ENCODE results near the gene SESN2. TPM values are rescaled to one million over a fixed set of nuclear protein-coding genes. Genes with fewer than 3 reads are reported as not detected.

The SESN2 gene
- total and polyA plus RNA-seq, 2 donors from 2014 or later = 19.4 to 22.7 TPM

GRCh38 chr1:28260803-28261174, 1.5 kb downstream of the SESN2 start:
- Histone ChIP-seq H3K27me3 (ENCODE audit: control insufficient read depth, insufficient read depth, low read length) (no peaks in the 10 kb centered on the region), H3K9ac (ENCODE audit: low read length in 3 of 3) (peak overlapping the region; percentile 21 to 72 (median 72)), H3K9me3 (ENCODE audit: control insufficient read depth in 2 of 3, insufficient read depth in 1 of 3, low read length in 3 of 3) (no peaks in the 10 kb centered on the region), H3K4me1 (ENCODE audit: control insufficient read depth in 2 of 3, insufficient read depth in 2 of 3, low read depth in 1 of 3, low read length in 3 of 3) (peaks cover 0 to 13% (median 12%) of the 10 kb centered on the region in 3 donors), H3K4me3 (ENCODE audit: low read length in 3 of 3) (peak overlapping the region; percentile 60 to 88 (median 87)), H3K27ac (ENCODE audit: low read depth in 2 of 2, low read length in 2 of 2) (no peak overlapping the region), H3K36me3 (ENCODE audit: control insufficient read depth in 2 of 3, insufficient read depth in 3 of 3, low read length in 3 of 3) (no peaks in the 10 kb centered on the region)
- FAIRE-seq = no peak
- no peak for DNase-seq
- intact Hi-C loops (cut with DNase I) = no loop called here
- TF ChIP-seq CTCF (IDR thresholded peaks at IDR 0.05; ENCODE audit: borderline replicate concordance, extremely low read depth, insufficient read depth) = no peak

DNA sequence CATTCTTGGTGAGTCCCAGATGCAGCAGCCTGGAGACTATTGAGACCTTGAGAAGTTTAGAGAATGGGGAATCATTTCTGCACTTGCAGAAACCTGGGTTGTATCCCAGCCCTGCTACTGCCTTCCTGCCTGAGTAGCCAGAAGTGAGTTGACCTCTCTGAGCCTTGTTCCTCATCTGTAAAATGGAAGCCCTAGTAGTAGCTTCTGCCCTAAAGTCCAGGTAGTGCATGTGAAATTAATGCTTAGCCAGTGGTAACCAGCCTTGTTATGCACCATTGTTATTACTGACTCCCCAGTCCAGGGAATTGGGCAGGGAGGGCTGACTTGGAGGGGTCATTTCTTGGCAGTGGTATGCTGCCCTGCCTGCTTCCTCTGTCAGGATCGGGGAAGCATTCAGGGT, 5.6 kb downstream of the SESN2 start:
- Histone ChIP-seq H3K36me3 (ENCODE audit: control insufficient read depth in 2 of 3, insufficient read depth in 3 of 3, low read length in 3 of 3) (no peaks in the 10 kb centered on the region), H3K4me3 (ENCODE audit: low read length in 3 of 3) (peak overlapping the region in 1 of 3 donors; percentile 40), H3K27me3 (ENCODE audit: control insufficient read depth, insufficient read depth, low read length) (no peaks in the 10 kb centered on the region), H3K9ac (ENCODE audit: low read length in 3 of 3) (no peak overlapping the region), H3K4me1 (ENCODE audit: control insufficient read depth in 2 of 3, insufficient read depth in 2 of 3, low read depth in 1 of 3, low read length in 3 of 3) (peaks cover 0 to 20% (median 14%) of the 10 kb centered on the region in 3 donors), H3K27ac (ENCODE audit: low read depth in 2 of 2, low read length in 2 of 2) (no peak overlapping the region), H3K9me3 (ENCODE audit: control insufficient read depth in 2 of 3, insufficient read depth in 1 of 3, low read length in 3 of 3) (no peaks in the 10 kb centered on the region)
- intact Hi-C loops (cut with DNase I) = no loop called here
- TF ChIP-seq CTCF (IDR thresholded peaks at IDR 0.05; ENCODE audit: borderline replicate concordance, extremely low read depth, insufficient read depth) = no peak
- DNase-seq = no peak
- FAIRE-seq = no peak

DNA sequence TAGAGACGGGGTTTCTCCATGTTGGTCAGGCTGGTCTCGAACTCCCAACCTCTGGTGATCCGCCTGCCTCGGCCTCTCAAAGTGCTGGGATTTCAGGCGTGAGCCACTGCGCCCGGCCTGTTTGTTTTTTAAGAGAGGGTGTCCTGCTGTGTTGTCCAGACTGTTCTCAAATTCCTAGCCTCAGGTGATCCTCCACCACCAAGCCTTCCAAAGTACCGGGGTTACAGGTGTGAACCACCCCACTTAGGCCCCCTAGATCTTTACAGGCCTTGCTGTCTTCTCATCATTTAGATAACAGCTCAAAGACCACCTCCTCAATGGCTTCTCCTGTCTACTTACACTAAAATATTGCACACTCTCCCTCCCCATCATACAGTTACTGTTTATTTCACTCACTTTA, 6.3 kb downstream of the SESN2 start:
- H3K4me3 ChIP-seq (ENCODE audit: low read length in 3 of 3) = peak overlapping the region in 1 of 3 donors; percentile 14
- intact Hi-C loops (cut with DNase I) = no loop called here
- no peaks in the 10 kb centered on the region for H3K9me3 ChIP-seq (ENCODE audit: control insufficient read depth in 2 of 3, insufficient read depth in 1 of 3, low read length in 3 of 3)
- no peaks in the 10 kb centered on the region for H3K36me3 ChIP-seq (ENCODE audit: control insufficient read depth in 2 of 3, insufficient read depth in 3 of 3, low read length in 3 of 3)
- no peak overlapping the region for H3K27ac ChIP-seq (ENCODE audit: low read depth in 2 of 2, low read length in 2 of 2)
- peaks cover 0 to 20% (median 14%) of the 10 kb centered on the region in 3 donors for H3K4me1 ChIP-seq (ENCODE audit: control insufficient read depth in 2 of 3, insufficient read depth in 2 of 3, low read depth in 1 of 3, low read length in 3 of 3)
- no peak overlapping the region for H3K9ac ChIP-seq (ENCODE audit: low read length in 3 of 3)
- no peaks in the 10 kb centered on the region for H3K27me3 ChIP-seq (ENCODE audit: control insufficient read depth, insufficient read depth, low read length)
- DNase-seq (no peak), FAIRE-seq (no peak)
- no peak for TF ChIP-seq CTCF (IDR thresholded peaks at IDR 0.05; ENCODE audit: borderline replicate concordance, extremely low read depth, insufficient read depth)

GRCh38 chr1:28266920-28267322, 7.6 kb downstream of the SESN2 start:
- DNase-seq = peak in 1 of 5 donors; percentile 38
- FAIRE-seq = no peak
- Histone ChIP-seq H3K9me3 (ENCODE audit: control insufficient read depth in 2 of 3, insufficient read depth in 1 of 3, low read length in 3 of 3) (no peaks in the 10 kb centered on the region), H3K4me3 (ENCODE audit: low read length in 3 of 3) (peak overlapping the region in 1 of 3 donors; percentile 11), H3K36me3 (ENCODE audit: control insufficient read depth in 2 of 3, insufficient read depth in 3 of 3, low read length in 3 of 3) (peaks cover 0 to 2% (median 1%) of the 10 kb centered on the region in 3 donors), H3K27ac (ENCODE audit: low read depth in 2 of 2, low read length in 2 of 2) (no peak overlapping the region), H3K4me1 (ENCODE audit: control insufficient read depth in 2 of 3, insufficient read depth in 2 of 3, low read depth in 1 of 3, low read length in 3 of 3) (peaks cover 0 to 20% (median 7%) of the 10 kb centered on the region in 3 donors), H3K9ac (ENCODE audit: low read length in 3 of 3) (no peak overlapping the region), H3K27me3 (ENCODE audit: control insufficient read depth, insufficient read depth, low read length) (no peaks in the 10 kb centered on the region)
- no peak for TF ChIP-seq CTCF (IDR thresholded peaks at IDR 0.05; ENCODE audit: borderline replicate concordance, extremely low read depth, insufficient read depth)
- intact Hi-C loops (cut with DNase I) = no loop called here
